Body of pancreas (tissue), 4 donors: ENCODE measurements around the gene UTS2. TPM values are rescaled to one million over a fixed set of nuclear protein-coding genes. Genes with fewer than 3 reads are reported as not detected.

Experiments used
- ATAC-seq: fragments of 150-250 bp; one replicate; pipeline ENCODE4 v1.9.1; 2016
- DNase-seq, 4 donors: peaks; one replicate each; pipeline ENCODE4 v3.0.0-alpha.2; 2019
- H3K27ac ChIP-seq, 4 donors: fragments of 200-600 bp; sonication (generic); 1 replicate in 3 of 4; 2 replicates in 1 of 4; pipeline versions ENCODE4 v1.5.1 to v1.6.1; 2016 to 2019; ENCODE audit warnings: mild to moderate bottlenecking in 1 of 4, mixed read lengths in 1 of 4, moderate library complexity in 1 of 4
- H3K27me3 ChIP-seq, 2 donors: fragments of 200-600 bp; sonication (generic); one replicate each; pipeline ENCODE4 v1.6.0; 2016; ENCODE audit warnings: mild to moderate bottlenecking in 1 of 2
- H3K36me3 ChIP-seq, 2 donors: fragments of 200-600 bp; sonication (generic); replicated peaks in 1 of 2; 2 replicates each; pipeline ENCODE4 v1.5.1; 2016; ENCODE audit warnings: low read depth in 2 of 2; ENCODE audit not compliant: insufficient read depth in 1 of 2
- H3K4me1 ChIP-seq: fragments of 200-600 bp; sonication (generic); one replicate; pipeline ENCODE4 v1.6.0; 2016
- H3K4me3 ChIP-seq, 2 donors: fragments of 200-600 bp; sonication (generic); 1 replicate in 1 of 2; 2 replicates in 1 of 2; pipeline ENCODE4 v1.5.1; 2016 to 2019
- H3K9me3 ChIP-seq, 3 donors: fragments of 200-600 bp; sonication (generic); 1 replicate in 2 of 3; 2 replicates in 1 of 3; pipeline ENCODE4 v1.5.1; 2016
- CTCF ChIP-seq, 7 experiments: fragments of 450-650 bp in 4 of 7; fragments of 200-600 bp in 3 of 7; sonication (generic) in 3 of 7; IDR thresholded peaks; one replicate each; pipeline ENCODE4 v1.5.1; 2016 to 2019; ENCODE audit warnings: antibody characterized with exemption in 7 of 7
- POLR2A ChIP-seq, 3 donors: fragments of 450-650 bp; IDR thresholded peaks; one replicate each; pipeline ENCODE4 v1.6.1; 2016; ENCODE audit warnings: antibody characterized with exemption in 3 of 3, mild to moderate bottlenecking in 2 of 3
- WGBS, 2 donors: methylation state at CpG; one replicate each; pipeline ENCODE4 v1.1.5; 2017; 5-methylcytosine and 5-hydroxymethylcytosine counted together
- intact Hi-C: fragments of 100-400 bp; cut with DNase I; formaldehyde crosslinking; loops from one replicate; pipeline ENCODE4 v1.15.1; 2023
- total RNA-seq, 2 donors: library from RNA; depleted of rRNA; stranded (reverse); fragments of >200 nt; gene quantifications; one replicate each; pipeline ENCODE4 v1.1.0, GENCODE V29; 2016

Gene UTS2
- total RNA-seq, 2 donors from 2014 or later, result not detected

DNA sequence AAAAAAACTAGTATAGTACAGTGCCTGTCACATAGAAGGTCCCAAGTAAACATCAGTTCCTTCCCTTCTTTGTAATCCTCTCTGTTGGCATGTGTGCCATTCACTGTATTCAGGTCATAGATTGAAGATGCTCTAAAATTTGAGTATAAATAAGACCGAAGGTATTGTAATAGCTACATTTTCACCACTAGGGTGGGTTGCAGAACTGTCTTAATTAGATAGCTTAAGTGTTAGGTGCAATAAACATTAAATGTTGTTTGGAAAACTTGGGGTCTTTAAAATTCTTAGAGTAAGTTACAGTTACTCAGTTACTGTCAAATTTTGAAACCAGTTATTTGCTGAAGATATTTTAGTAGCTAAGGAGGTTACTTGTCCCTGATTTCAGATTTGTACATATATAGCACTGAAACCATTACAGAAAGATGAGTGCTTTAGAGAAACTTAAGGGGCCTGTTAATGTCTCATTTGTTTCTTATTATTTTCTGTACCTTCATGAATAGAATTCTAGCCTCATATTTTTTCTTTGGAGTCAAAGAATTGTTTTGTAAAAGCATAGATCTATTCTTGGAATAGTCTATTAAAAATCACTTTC, 44.5 kb downstream of the UTS2 start:
- 43 to 48% methylated on average over 1 of the region's 1 CpG for WGBS, 2 donors
- intact Hi-C loops, result no loop called here
- TF ChIP-seq CTCF (IDR thresholded peaks at IDR 0.05), result peak in 5 of 7 experiments; percentile 21 to 42 (median 26)
- TF ChIP-seq POLR2A (IDR thresholded peaks at IDR 0.05), result no peak
- H3K27me3 ChIP-seq, result no peaks in the 10 kb centered on the region
- ATAC-seq (no peak), DNase-seq (no peak)
- H3K4me3 ChIP-seq, result no peak overlapping the region
- H3K36me3 ChIP-seq, result peaks cover 0 to 29% of the 10 kb centered on the region in 2 donors
- no peak overlapping the region for H3K27ac ChIP-seq
- no peaks in the 10 kb centered on the region for H3K9me3 ChIP-seq
- no peaks in the 10 kb centered on the region for H3K4me1 ChIP-seq

DNA sequence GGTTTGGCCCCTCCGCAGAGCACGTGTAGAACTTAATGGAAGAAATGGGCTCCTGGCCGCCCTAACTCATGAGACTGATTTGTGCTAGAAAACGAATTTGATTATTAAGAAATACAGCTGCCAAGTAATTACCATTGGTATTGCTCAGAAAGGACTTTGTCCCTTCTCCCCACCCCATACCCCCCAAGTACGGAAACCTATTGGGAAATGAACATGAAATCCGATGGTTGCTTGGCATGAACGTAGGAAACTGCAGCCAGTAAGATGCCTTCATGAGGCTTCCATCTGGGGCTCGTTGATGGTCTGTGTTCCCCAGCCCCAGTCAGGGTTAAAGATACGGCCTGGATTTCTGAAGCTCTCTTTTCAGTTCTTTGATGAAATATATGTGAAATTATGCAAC, 47.4 kb downstream of the UTS2 start:
- Histone ChIP-seq H3K9me3 (no peaks in the 10 kb centered on the region), H3K27ac (no peak overlapping the region), H3K36me3 (peaks cover 4 to 20% of the 10 kb centered on the region in 2 donors), H3K27me3 (no peaks in the 10 kb centered on the region), H3K4me3 (no peak overlapping the region), H3K4me1 (no peaks in the 10 kb centered on the region)
- no peak for ATAC-seq
- 80 to 88% methylated on average over 9 of the region's 9 CpGs for WGBS, 2 donors
- no peak for DNase-seq
- TF ChIP-seq CTCF (IDR thresholded peaks at IDR 0.05) (no peak), POLR2A (IDR thresholded peaks at IDR 0.05) (no peak)
- intact Hi-C loops, result no loop called here

Other genes starting within 250 kb of the UTS2 start
- gene VAMP3, start 81.8 kb downstream of the UTS2 start, total RNA-seq, result 10 to 100 TPM; 28.0 to 43.3 TPM
- 10 to 100 TPM; 10.4 to 11.9 TPM for gene PER3, start 68.8 kb downstream of the UTS2 start, total RNA-seq
- gene TNFRSF9, start 87.8 kb upstream of the UTS2 start, total RNA-seq, result under 1 TPM in 1 of 2 donors, not detected in 1; under 0.01 TPM
- gene PARK7, start 108.6 kb upstream of the UTS2 start, total RNA-seq, result 100 to 1,000 TPM in 1 of 2 donors, 10 to 100 TPM in 1; 88.3 to 110 TPM
- 100 to 1,000 TPM; 127 to 273 TPM for gene ERRFI1, start 173.2 kb upstream of the UTS2 start, total RNA-seq